Neutrophil (primary cell): ENCODE data around the gene PPP2R5C.

Source experiments
- H3K27ac ChIP-seq: fragments of 200-600 bp; sonication (generic); 2 replicates; pipeline ENCODE4 v1.5.1; 2016; ENCODE audit warnings: mild to moderate bottlenecking, moderate library complexity
- H3K27me3 ChIP-seq: fragments of 200-600 bp; sonication (generic); 2 replicates; pipeline ENCODE4 v1.6.0; 2016; ENCODE audit warnings: mild to moderate bottlenecking
- H3K36me3 ChIP-seq: fragments of 200-600 bp; sonication (generic); 2 replicates; pipeline ENCODE4 v1.5.1; 2017
- H3K4me1 ChIP-seq, 2 experiments: fragments of 200-600 bp in 1 of 2; sonication (generic) in 1 of 2; 1 replicate in 1 of 2; 2 replicates in 1 of 2; pipeline versions ENCODE4 v1.5.1 to v1.6.1; 2013 to 2016; ENCODE audit warnings: low read depth in 1 of 2, low read length in 1 of 2, mild to moderate bottlenecking in 1 of 2, moderate library complexity in 1 of 2; ENCODE audit not compliant: control insufficient read depth in 1 of 2, insufficient read depth in 1 of 2
- H3K4me3 ChIP-seq, 2 experiments: fragments of 200-600 bp in 1 of 2; sonication (generic) in 1 of 2; 1 replicate in 1 of 2; 2 replicates in 1 of 2; pipeline ENCODE4 v1.5.1; 2013 to 2016; ENCODE audit warnings: low read depth in 1 of 2, low read length in 1 of 2, mild to moderate bottlenecking in 1 of 2, moderate library complexity in 1 of 2
- H3K9me3 ChIP-seq: fragments of 200-600 bp; sonication (generic); 2 replicates; pipeline ENCODE4 v1.5.1; 2016
- CTCF ChIP-seq: fragments of 200-600 bp; sonication (generic); IDR thresholded peaks from 2 replicates; pipeline ENCODE4 v1.5.1; 2016; ENCODE audit warnings: antibody characterized with exemption

Gene PPP2R5C

DNA sequence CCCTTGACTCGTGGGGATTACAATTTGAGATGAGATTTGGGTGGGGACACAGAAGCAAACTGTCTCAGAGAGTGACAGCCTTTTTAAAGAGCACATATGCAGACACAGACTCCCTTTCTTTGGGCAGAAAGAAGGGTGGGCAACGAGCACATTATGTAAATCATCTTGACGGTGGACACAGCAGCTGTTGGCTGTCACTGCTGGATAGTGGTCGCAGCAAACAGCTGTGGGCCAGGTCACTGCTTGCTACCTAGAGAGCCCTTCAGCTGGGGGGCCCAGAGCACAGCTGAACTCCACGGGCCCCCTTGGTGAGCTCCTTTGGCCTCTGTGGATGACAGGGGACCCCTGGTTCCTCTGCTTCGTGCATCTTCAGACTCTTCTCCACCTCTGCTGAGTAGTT is 23.1 kb downstream of the PPP2R5C start:
- Histone ChIP-seq H3K4me3 (no peak overlapping the region), H3K36me3 (no peaks in the 10 kb centered on the region), H3K27ac (no peak overlapping the region), H3K27me3 (peaks cover 65% of the 10 kb centered on the region), H3K9me3 (no peaks in the 10 kb centered on the region), H3K4me1 (peaks cover 0 to 11% of the 10 kb centered on the region in 2 experiments)
- no peak for TF ChIP-seq CTCF

- H3K9me3 ChIP-seq = no peaks in the 10 kb centered on the region
- H3K27me3 ChIP-seq = peaks cover 35% of the 10 kb centered on the region
- no peak overlapping the region for H3K27ac ChIP-seq
- no peaks in the 10 kb centered on the region for H3K36me3 ChIP-seq
- no peak overlapping the region for H3K4me3 ChIP-seq
- H3K4me1 ChIP-seq = no peaks in the 10 kb centered on the region
- no peak for TF ChIP-seq CTCF
Measured at GRCh38 chr14:101788016-101788635, 26.6 kb downstream of the PPP2R5C start.

DNA sequence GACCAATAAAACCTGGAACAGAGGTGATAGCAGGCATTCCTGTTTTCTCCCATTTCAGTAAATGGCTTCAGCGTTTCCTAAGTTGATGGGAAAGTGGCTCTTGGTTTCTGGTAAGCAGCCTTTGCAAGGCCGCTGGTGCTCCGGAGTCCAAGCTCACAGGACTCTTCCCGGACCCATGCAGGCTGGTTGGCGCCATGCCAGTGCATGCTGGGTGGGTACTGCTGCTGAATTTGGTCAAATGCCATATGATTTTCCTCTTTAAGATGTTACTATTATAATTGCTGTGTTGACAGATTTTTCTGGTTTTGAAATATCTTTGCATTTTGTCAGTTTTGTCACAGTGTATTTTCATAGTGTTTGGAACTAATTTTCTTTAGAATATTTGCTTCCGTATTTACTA is 27.7 kb downstream of the PPP2R5C start:
- Histone ChIP-seq H3K27me3 (peaks cover 24% of the 10 kb centered on the region), H3K4me3 (no peak overlapping the region), H3K36me3 (no peaks in the 10 kb centered on the region), H3K27ac (no peak overlapping the region), H3K9me3 (no peaks in the 10 kb centered on the region), H3K4me1 (no peaks in the 10 kb centered on the region)
- no peak for TF ChIP-seq CTCF

DNA sequence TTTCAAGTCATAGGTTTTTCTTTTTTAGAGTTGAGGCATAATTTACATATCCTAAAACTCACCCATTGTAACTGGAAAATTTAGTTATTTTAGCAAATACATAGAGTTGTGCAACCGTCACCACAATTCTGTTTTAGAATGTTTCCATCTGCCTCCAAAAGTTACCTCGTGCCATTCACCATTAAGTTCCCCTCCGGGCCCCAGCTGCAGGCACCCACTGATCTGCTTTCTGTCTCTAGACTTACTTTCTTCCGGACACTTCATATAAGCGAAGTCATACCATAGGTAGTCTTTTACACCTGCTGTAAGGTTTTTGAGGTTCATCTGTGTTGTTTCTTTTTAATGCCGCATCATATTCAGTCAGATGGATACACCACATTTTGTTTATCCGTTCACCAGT is 28.7 kb downstream of the PPP2R5C start:
- Histone ChIP-seq H3K27ac (no peak overlapping the region), H3K36me3 (no peaks in the 10 kb centered on the region), H3K9me3 (no peaks in the 10 kb centered on the region), H3K4me1 (no peaks in the 10 kb centered on the region), H3K27me3 (peaks cover 14% of the 10 kb centered on the region), H3K4me3 (no peak overlapping the region)
- no peak for TF ChIP-seq CTCF

DNA sequence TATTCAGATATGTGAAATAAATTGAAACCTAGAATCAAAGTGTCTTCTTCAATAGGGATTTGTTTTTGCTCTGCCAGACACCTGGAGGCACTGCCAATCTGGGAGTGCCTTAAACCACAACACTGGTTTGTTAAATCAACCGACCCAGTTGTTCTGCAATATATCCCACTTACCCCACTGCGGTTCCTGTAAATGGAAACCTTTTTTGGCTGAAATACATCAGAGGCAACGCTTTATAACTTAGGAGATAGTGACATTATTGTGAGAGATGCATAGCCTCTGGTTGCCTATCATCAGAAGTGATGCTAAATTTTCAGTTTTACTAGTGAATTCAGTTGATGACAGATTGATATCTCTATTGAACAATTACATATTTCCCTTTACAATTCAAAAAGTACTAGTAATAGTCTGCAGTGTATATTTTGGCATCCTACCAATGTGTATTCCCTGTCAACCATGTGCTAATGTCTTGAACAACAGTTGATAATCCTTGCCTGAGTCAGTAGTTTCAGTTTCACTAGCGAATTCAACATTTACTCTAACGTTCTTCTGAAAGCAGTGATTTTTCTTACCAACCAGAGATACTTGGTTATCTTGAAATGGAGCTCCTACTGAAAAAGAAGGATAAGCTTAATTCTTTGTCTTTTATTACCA is 30.5 kb downstream of the PPP2R5C start:
- Histone ChIP-seq H3K9me3 (no peaks in the 10 kb centered on the region), H3K36me3 (peaks cover 2% of the 10 kb centered on the region), H3K27me3 (peaks cover 3% of the 10 kb centered on the region), H3K4me1 (no peaks in the 10 kb centered on the region), H3K27ac (no peak overlapping the region), H3K4me3 (no peak overlapping the region)
- TF ChIP-seq CTCF = no peak
